Smooth muscle cell of bladder (primary cell): ENCODE results near the gene SYNPO2. TPM values are rescaled to one million over a fixed set of nuclear protein-coding genes. Genes with fewer than 3 reads are reported as not detected.

Source experiments
- total RNA-seq: library from RNA; depleted of rRNA; stranded (reverse); fragments of >200 nt; gene quantifications from 2 replicates; pipeline ENCODE4 v1.2.3, GENCODE V29; 2014

Gene SYNPO2
- total RNA-seq: 9.7 and 17.9 TPM in 2 replicates

GRCh38 chr4:118888666-118889311 lies at the start of gene SYNPO2:
Gene SYNPO2, plus strand, starts transcription at chr4:118888854. Its CDS starts 183 bp downstream, at chr4:118889037.

Other genes with a start within 250 kb of the SYNPO2 start
- gene METTL14, start 203.5 kb upstream of the SYNPO2 start, total RNA-seq: 15.6 and 23.1 TPM in 2 replicates
- gene SEC24D, start 52.7 kb upstream of the SYNPO2 start, total RNA-seq: 55.8 and 67.4 TPM in 2 replicates
- gene MYOZ2, start 247.0 kb downstream of the SYNPO2 start, total RNA-seq: 0.28 and 0.83 TPM in 2 replicates